Measurements from ENCODE around the gene GMEB2. TPM values are rescaled to one million over a fixed set of nuclear protein-coding genes. Genes with fewer than 3 reads are reported as not detected.

GMEB2 gene
- total RNA-seq, 2 experiments from 2014 or later, result 16.2 to 16.3 TPM

DNA sequence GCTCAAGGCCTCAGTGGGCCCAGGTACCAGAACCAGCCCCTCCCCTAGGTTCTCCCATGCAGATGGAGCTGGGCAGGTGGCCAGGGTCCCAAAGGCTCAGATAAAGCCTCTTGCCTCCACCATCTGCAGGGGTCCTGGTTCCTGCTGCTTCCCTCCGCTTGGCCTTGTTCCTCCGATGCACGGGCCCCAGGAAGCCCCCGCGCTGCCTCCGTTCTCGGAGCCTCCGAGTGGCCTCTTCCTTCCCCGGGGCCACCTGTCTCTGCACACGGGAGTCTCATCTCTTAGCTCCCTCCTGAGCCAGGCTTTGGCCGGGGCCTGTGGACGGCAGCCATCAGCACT, 87.8 kb downstream of the GMEB2 start:
- DNase-seq, result no peak
- no peak for ATAC-seq
- no peaks in the 10 kb centered on the region for H3K27me3 Mint-ChIP-seq
- intact Hi-C loops (cut with micrococcal nuclease), result no loop called here
- ChIA-PET CTCF (interaction anchor here (0.7 to 3.5 kb wide), 12 partner anchors 18 to 500 kb away, joined by 3 to 20 read pairs (median 4); partner anchors contain the start of genes LIME1 and RTEL1), POLR2A (interaction anchor here (0.9 to 1.2 kb wide), 3 partner anchors 12 to 29 kb away, joined by 3 to 4 read pairs (median 3); no protein-coding TSS in a partner anchor)
- TF ChIP-seq, protein P1, sequence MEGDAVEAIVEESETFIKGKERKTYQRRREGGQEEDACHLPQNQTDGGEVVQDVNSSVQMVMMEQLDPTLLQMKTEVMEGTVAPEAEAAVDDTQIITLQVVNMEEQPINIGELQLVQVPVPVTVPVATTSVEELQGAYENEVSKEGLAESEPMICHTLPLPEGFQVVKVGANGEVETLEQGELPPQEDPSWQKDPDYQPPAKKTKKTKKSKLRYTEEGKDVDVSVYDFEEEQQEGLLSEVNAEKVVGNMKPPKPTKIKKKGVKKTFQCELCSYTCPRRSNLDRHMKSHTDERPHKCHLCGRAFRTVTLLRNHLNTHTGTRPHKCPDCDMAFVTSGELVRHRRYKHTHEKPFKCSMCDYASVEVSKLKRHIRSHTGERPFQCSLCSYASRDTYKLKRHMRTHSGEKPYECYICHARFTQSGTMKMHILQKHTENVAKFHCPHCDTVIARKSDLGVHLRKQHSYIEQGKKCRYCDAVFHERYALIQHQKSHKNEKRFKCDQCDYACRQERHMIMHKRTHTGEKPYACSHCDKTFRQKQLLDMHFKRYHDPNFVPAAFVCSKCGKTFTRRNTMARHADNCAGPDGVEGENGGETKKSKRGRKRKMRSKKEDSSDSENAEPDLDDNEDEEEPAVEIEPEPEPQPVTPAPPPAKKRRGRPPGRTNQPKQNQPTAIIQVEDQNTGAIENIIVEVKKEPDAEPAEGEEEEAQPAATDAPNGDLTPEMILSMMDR (IDR thresholded peaks at IDR 0.05), result no peak
- H3K9me3 Mint-ChIP-seq, result no peaks in the 10 kb centered on the region
- H3K27ac Mint-ChIP-seq, result no peak overlapping the region
- H3K36me3 Mint-ChIP-seq (ENCODE audit: low read depth), result no peaks in the 10 kb centered on the region
- H3K4me3 Mint-ChIP-seq, result no peak overlapping the region
- H3K4me1 Mint-ChIP-seq (ENCODE audit: low read depth), result peaks cover 17% of the 10 kb centered on the region

DNA sequence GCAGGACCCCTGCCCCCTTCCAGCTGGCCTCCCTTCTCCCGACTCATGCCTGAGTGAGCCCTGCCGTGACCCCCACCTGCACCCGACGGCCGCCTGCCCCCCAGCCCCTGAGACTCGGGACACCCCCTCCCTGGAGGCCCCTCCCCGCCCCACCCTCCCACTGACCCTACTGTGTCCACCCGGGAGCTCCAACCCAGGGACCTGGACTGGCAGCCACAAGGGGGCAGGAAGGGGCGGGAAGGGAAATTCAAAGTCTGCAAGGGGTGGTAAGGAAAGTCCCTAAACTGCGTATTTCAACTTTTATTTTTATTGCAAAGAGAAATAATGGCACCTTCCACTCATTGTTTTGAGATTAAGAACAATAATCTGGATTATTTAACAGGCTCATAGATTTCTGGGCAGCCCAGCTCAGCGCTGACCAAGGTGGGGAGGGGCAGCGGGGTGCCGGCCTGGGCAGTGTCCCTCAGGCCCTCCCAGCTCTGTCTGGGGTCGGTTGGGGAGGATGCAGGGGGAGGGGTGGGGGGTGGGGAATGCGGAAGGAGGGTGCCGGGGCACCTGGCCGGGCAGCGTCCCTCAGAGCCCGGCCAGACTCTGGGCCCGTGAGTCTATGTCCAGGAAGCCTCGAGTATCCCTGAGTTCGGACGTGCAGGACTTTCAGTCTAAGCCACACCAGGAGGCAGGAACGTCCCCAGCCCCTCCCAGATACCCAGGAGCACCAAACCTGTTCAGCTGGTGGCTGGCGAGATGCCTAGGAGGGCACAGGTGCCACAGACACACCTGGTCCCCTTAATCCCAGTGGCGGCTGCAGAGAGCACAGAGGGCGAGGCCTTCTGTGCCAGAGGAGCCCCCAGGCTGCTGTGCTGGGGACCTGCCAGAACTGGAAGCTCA, 88.5 kb downstream of the GMEB2 start:
- no peaks in the 10 kb centered on the region for H3K27me3 Mint-ChIP-seq
- peak overlapping the region; percentile 88 for H3K27ac Mint-ChIP-seq
- intact Hi-C loops (cut with micrococcal nuclease), result no loop called here
- POLR2A ChIA-PET, result interaction anchor here (0.6 to 4.9 kb wide), 9 partner anchors 9 to 197 kb away, joined by 3 to 48 read pairs (median 3); no protein-coding TSS in a partner anchor
- DNase-seq, result peak; percentile 61
- CTCF ChIA-PET, result interaction anchor here (0.5 to 3.5 kb wide), 43 partner anchors 9 to 531 kb away, joined by 3 to 20 read pairs (median 5); partner anchors contain the start of genes ARFRP1, FNDC11, LIME1 and PPDPF
- peak overlapping the region; percentile 44 for H3K4me3 Mint-ChIP-seq
- H3K36me3 Mint-ChIP-seq (ENCODE audit: low read depth), result no peaks in the 10 kb centered on the region
- peak; percentile 1 for ATAC-seq
- TF ChIP-seq, protein P1 (IDR thresholded peaks at IDR 0.05), result peak; percentile 56
- no peaks in the 10 kb centered on the region for H3K9me3 Mint-ChIP-seq
- peaks cover 17% of the 10 kb centered on the region for H3K4me1 Mint-ChIP-seq (ENCODE audit: low read depth)

Other genes with a start within 250 kb of the GMEB2 start
- gene KCNQ2, start 154.4 kb downstream of the GMEB2 start, total RNA-seq, result not detected
- 1 to 10 TPM; 1.4 to 2.2 TPM for gene EEF1A2, start 128.0 kb downstream of the GMEB2 start, total RNA-seq
- 100 to 1,000 TPM; 193 to 226 TPM for gene PPDPF, start 106.3 kb downstream of the GMEB2 start, total RNA-seq
- under 1 TPM in 1 of 2 experiments, not detected in 1; 0.18 TPM for gene PTK6, start 89.7 kb downstream of the GMEB2 start, total RNA-seq
- not detected for gene SRMS, start 79.4 kb downstream of the GMEB2 start, total RNA-seq
- gene FNDC11, start 72.9 kb downstream of the GMEB2 start, total RNA-seq, result under 1 TPM; 0.23 to 0.27 TPM
- gene HELZ2, start 52.9 kb downstream of the GMEB2 start, total RNA-seq, result 10 to 100 TPM; 14.3 to 17.6 TPM
- gene STMN3, start 26.3 kb upstream of the GMEB2 start, total RNA-seq, result 10 to 100 TPM; 17.8 to 18.4 TPM
- gene RTEL1, start 31.2 kb upstream of the GMEB2 start, total RNA-seq, result 10 to 100 TPM; 37.4 to 39.1 TPM
- gene TNFRSF6B, start 69.6 kb upstream of the GMEB2 start, total RNA-seq, result not detected
- gene ARFRP1, start 80.9 kb upstream of the GMEB2 start, total RNA-seq, result 10 to 100 TPM; 41.7 to 44.2 TPM
- 10 to 100 TPM; 22.4 to 22.5 TPM for gene ZGPAT, start 80.9 kb upstream of the GMEB2 start, total RNA-seq
- 10 to 100 TPM; 15.5 to 16.8 TPM for gene LIME1, start 109.6 kb upstream of the GMEB2 start, total RNA-seq
- 10 to 100 TPM; 38.5 to 39.8 TPM for gene SLC2A4RG, start 112.7 kb upstream of the GMEB2 start, total RNA-seq
- under 1 TPM; 0.31 to 0.38 TPM for gene ZBTB46, start 204.2 kb upstream of the GMEB2 start, total RNA-seq
- gene ABHD16B, start 234.4 kb upstream of the GMEB2 start, total RNA-seq, result not detected
- gene TPD52L2, start 238.2 kb upstream of the GMEB2 start, total RNA-seq, result 10 to 100 TPM; 43.1 to 44.6 TPM

All from activated CD8-positive, alpha-beta T cell treated with anti-CD3 and anti-CD28 coated beads for 36 hours (primary cell).